Peyer's patch (tissue), 4 donors: ENCODE measurements around the gene CD302. TPM values are rescaled to one million over a fixed set of nuclear protein-coding genes. Genes with fewer than 3 reads are reported as not detected.
"Not testable (repeated sequence)": the region's sequence is repeated elsewhere in the genome, so short reads cannot be mapped to it uniquely, and the experiment has no call there.

Experiments
- DNase-seq, 3 donors: peaks; one replicate each; pipeline ENCODE4 v3.0.0-alpha.2; 2017 to 2019
- H3K27ac ChIP-seq, 4 donors: fragments of 200-600 bp; sonication (generic); one replicate each; pipeline ENCODE4 v1.5.1; 2016 to 2019
- H3K27me3 ChIP-seq, 2 donors: fragments of 200-600 bp; sonication (generic); one replicate each; pipeline ENCODE4 v1.5.1; 2019
- H3K36me3 ChIP-seq, 3 donors: fragments of 200-600 bp; sonication (generic); one replicate each; pipeline ENCODE4 v1.5.1; 2016 to 2019
- H3K4me1 ChIP-seq, 4 donors: fragments of 200-600 bp; sonication (generic); one replicate each; pipeline ENCODE4 v1.5.1; 2016 to 2019
- H3K4me3 ChIP-seq, 4 donors: fragments of 200-600 bp; sonication (generic); 1 replicate in 3 of 4; 2 replicates in 1 of 4; pipeline ENCODE4 v1.5.1; 2016 to 2019; ENCODE audit warnings: mild to moderate bottlenecking in 1 of 4
- H3K9me3 ChIP-seq, 4 donors: fragments of 200-600 bp; sonication (generic); one replicate each; pipeline ENCODE4 v1.5.1; 2016 to 2019; ENCODE audit warnings: mild to moderate bottlenecking in 1 of 4
- CTCF ChIP-seq, 6 experiments: fragments of 450-650 bp in 4 of 6; fragments of 200-600 bp in 2 of 6; sonication (generic) in 1 of 6; IDR thresholded peaks; one replicate each; pipeline ENCODE4 v1.5.1; 2017 to 2019; ENCODE audit warnings: antibody characterized with exemption in 6 of 6, mild to moderate bottlenecking in 3 of 6, moderate library complexity in 1 of 6
- POLR2A ChIP-seq, 2 donors: fragments of 450-650 bp; IDR thresholded peaks; one replicate each; pipeline ENCODE4 v1.5.1; 2017; ENCODE audit warnings: antibody characterized with exemption in 2 of 2, mild to moderate bottlenecking in 2 of 2, moderate library complexity in 2 of 2
- total RNA-seq, 4 donors: library from RNA; depleted of rRNA; stranded (reverse); fragments of >200 nt; gene quantifications; one replicate each; pipeline ENCODE4 v1.1.0, GENCODE V29; 2016

The CD302 gene
- total RNA-seq, 4 donors from 2014 or later, result 17.9 to 38.0 (median 30.1) TPM

GRCh38 chr2:159792599-159792998 is 5.4 kb downstream of the CD302 start:
- Histone ChIP-seq H3K27ac (peak overlapping the region in 1 of 4 donors; percentile 36), H3K9me3 (no peaks in the 10 kb centered on the region), H3K4me1 (peaks cover 0 to 44% (median 0%) of the 10 kb centered on the region in 4 donors), H3K4me3 (no peak overlapping the region), H3K36me3 (no peaks in the 10 kb centered on the region), H3K27me3 (no peaks in the 10 kb centered on the region)
- DNase-seq, result no peak
- TF ChIP-seq POLR2A (IDR thresholded peaks at IDR 0.05) (no peak), CTCF (IDR thresholded peaks at IDR 0.05) (no peak)

- DNase-seq, result no peak
- H3K4me1 ChIP-seq, result peaks cover 0 to 38% (median 0%) of the 10 kb centered on the region in 4 donors
- TF ChIP-seq POLR2A (IDR thresholded peaks at IDR 0.05) (no peak), CTCF (IDR thresholded peaks at IDR 0.05) (no peak)
- H3K27ac ChIP-seq, result no peak overlapping the region
- no peaks in the 10 kb centered on the region for H3K9me3 ChIP-seq
- H3K36me3 ChIP-seq, result no peaks in the 10 kb centered on the region
- H3K27me3 ChIP-seq, result no peaks in the 10 kb centered on the region
- H3K4me3 ChIP-seq, result no peak overlapping the region
These were observed 6.0 kb downstream of the CD302 start for GRCh38 chr2:159792036-159792435.

GRCh38 chr2:159790323-159790722 is 7.7 kb downstream of the CD302 start:
- Histone ChIP-seq H3K36me3 (no peaks in the 10 kb centered on the region), H3K4me3 (no peak overlapping the region)
- no peak for DNase-seq

GRCh38 chr2:159788253-159788652 is 9.8 kb downstream of the CD302 start:
- TF ChIP-seq POLR2A (IDR thresholded peaks at IDR 0.05) (no peak), CTCF (IDR thresholded peaks at IDR 0.05) (no peak)
- no peak for DNase-seq

More at GRCh38 chr2:159790323-159790722, 7.7 kb downstream of the CD302 start:
- TF ChIP-seq CTCF (IDR thresholded peaks at IDR 0.05), result no peak
- Histone ChIP-seq H3K9me3 (no peaks in the 10 kb centered on the region), H3K27ac (no peak overlapping the region), H3K27me3 (no peaks in the 10 kb centered on the region), H3K4me1 (peaks cover 0 to 23% (median 0%) of the 10 kb centered on the region in 4 donors)

GRCh38 chr2:159787647-159788046 is 10.4 kb downstream of the CD302 start:
- H3K36me3 ChIP-seq, H3K4me1 ChIP-seq, DNase-seq, H3K27me3 ChIP-seq, H3K27ac ChIP-seq, H3K4me3 ChIP-seq, H3K9me3 ChIP-seq: not testable (repeated sequence)

More at GRCh38 chr2:159788253-159788652, 9.8 kb downstream of the CD302 start:
- Histone ChIP-seq H3K36me3 (no peaks in the 10 kb centered on the region), H3K9me3 (no peaks in the 10 kb centered on the region), H3K27ac (no peak overlapping the region), H3K4me1 (peaks cover 0 to 9% (median 0%) of the 10 kb centered on the region in 4 donors), H3K4me3 (no peak overlapping the region), H3K27me3 (no peaks in the 10 kb centered on the region)

- H3K27me3 ChIP-seq, result no peaks in the 10 kb centered on the region
- H3K4me1 ChIP-seq, result no peaks in the 10 kb centered on the region
- TF ChIP-seq CTCF (IDR thresholded peaks at IDR 0.05), result no peak
- no peak for TF ChIP-seq POLR2A (IDR thresholded peaks at IDR 0.05)
- no peak for DNase-seq
- H3K9me3 ChIP-seq, result no peaks in the 10 kb centered on the region
- H3K4me3 ChIP-seq, result no peak overlapping the region
- H3K36me3 ChIP-seq, result no peaks in the 10 kb centered on the region
- no peak overlapping the region for H3K27ac ChIP-seq
These were observed 11.1 kb downstream of the CD302 start for GRCh38 chr2:159786938-159787337.
